Hepatocyte (in vitro differentiated cells): Measurements from ENCODE around the gene ITPR2.

Experiments
- EZH2 ChIP-seq: fragments of 200-600 bp; sonication (generic); IDR thresholded peaks from 2 replicates; pipeline ENCODE4 v1.6.1; 2016; ENCODE audit warnings: antibody characterized with exemption, mild to moderate bottlenecking, borderline replicate concordance
- EZH2phosphoT487 ChIP-seq: fragments of 200-600 bp; sonication (generic); IDR thresholded peaks from one replicate; pipeline ENCODE4 v1.6.1; 2018; ENCODE audit warnings: antibody characterized with exemption, mild to moderate bottlenecking, low read depth, moderate library complexity; ENCODE audit not compliant: unreplicated experiment, severe bottlenecking
- TF ChIP-seq, protein P1 (sequence below): fragments of 200-600 bp; sonication (generic); IDR thresholded peaks from 2 replicates; pipeline ENCODE4 v1.5.1; 2016; ENCODE audit warnings: antibody characterized with exemption, mild to moderate bottlenecking; ENCODE audit not compliant: poor library complexity

DNA sequence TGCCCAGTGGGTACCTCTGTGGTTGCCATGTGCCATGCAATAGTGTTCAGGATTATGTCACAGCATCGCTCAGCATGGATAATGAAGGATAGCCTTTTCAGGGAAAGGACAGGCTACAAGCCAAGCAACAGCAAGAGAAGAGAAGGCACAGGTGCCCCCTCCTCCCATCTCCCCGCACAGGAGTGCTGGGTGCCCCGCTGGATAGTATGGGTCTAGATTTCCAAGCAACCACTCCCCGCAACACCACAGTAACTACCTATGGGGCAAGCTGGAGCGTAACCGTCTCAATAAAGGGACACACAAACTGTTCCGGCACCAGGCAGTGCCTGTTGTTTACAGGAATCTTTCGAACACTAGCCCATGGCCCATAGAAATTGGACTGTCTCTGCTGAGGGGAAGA, 222.2 kb downstream of the ITPR2 start:
- TF ChIP-seq, protein P1, sequence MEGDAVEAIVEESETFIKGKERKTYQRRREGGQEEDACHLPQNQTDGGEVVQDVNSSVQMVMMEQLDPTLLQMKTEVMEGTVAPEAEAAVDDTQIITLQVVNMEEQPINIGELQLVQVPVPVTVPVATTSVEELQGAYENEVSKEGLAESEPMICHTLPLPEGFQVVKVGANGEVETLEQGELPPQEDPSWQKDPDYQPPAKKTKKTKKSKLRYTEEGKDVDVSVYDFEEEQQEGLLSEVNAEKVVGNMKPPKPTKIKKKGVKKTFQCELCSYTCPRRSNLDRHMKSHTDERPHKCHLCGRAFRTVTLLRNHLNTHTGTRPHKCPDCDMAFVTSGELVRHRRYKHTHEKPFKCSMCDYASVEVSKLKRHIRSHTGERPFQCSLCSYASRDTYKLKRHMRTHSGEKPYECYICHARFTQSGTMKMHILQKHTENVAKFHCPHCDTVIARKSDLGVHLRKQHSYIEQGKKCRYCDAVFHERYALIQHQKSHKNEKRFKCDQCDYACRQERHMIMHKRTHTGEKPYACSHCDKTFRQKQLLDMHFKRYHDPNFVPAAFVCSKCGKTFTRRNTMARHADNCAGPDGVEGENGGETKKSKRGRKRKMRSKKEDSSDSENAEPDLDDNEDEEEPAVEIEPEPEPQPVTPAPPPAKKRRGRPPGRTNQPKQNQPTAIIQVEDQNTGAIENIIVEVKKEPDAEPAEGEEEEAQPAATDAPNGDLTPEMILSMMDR: no peak
- TF ChIP-seq EZH2: no peak
- TF ChIP-seq EZH2phosphoT487: no peak
